GM21529 (cell line): ENCODE data around the gene SLC4A1AP.
"Not testable (repeated sequence)": the region's sequence is repeated elsewhere in the genome, so short reads cannot be mapped to it uniquely, and the experiment has no call there.

Experiments used
- ATAC-seq: cut with Tn5 transposase; IDR thresholded peaks from one replicate; pipeline ENCODE4 v1.9.1; 2021; ENCODE audit not compliant: unreplicated experiment

Gene SLC4A1AP

DNA sequence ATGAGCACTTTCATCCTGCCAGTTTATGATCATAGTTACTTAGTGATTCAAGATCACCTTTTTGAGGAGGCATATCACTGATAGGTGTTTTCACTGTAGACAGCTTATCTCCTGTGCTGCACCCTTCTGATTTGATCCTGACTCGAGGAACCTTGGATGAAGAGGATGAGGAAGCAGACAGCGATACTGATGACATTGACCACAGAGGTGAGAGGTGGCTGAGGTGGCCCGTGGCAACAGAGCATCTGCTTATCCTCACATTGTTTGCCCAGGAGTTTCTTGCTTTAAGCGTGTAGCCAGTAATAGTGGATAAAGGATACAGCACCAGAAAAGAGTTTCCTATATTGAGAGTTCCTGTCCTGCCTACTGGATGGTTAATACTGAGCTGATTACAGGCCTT, 16.0 kb upstream of the SLC4A1AP start:
- ATAC-seq: no peak

DNA sequence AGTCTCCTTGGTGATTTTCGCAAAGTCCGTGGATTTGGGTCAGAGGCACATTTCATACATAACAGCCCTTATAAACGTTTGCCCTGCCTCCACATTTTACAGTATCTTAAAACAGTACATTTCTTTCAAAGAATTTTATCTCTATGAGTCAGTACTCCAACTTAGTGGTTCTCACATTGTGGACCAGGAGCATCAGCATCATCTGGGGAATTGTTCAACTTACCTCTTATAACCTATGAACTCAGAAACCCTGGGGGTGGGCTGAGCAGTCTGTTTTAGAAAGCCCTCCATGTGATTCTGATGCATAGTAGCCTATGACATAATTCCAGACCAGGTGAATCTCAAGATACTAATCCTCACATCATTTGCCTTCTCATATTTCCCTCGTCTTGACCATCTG, 12.6 kb upstream of the SLC4A1AP start:
- no peak for ATAC-seq

DNA sequence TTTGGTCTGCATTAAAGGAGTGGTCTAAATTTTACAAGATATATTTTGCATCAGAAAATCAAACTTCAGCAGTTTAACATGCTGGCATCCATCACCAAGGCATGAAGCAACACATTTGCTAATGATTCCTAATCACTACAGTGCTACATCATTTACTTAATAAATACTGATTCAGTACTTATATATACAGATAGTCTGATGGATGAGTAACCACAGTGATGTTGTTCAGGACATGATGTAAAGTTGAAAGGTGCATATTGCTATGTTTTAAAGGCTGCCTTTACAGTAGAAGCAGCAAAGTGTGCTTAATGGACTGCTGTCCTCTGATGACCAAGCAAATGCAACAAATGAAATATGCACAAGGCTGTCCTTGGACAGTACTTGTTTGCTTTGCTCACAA, 11.3 kb upstream of the SLC4A1AP start:
- ATAC-seq: no peak

DNA sequence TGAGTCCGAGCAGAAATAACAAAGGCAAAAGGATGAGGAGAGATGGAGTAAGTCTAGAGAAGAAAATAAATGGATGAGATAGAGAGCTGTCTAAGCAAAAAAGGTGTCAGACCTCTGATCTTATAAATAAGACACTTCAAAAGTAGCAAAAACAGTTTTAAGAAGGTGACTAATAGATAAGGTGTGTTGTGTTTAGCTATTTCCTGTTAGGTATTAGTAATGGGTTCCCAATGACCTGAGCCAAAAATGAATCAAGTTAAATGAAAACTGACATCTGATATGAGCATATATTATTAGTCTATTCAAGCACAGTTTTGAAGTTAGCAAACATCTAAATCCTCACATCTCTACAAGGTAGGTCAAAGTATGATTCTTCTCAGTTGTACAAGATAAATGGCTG, 10.9 kb upstream of the SLC4A1AP start:
- no peak for ATAC-seq

DNA sequence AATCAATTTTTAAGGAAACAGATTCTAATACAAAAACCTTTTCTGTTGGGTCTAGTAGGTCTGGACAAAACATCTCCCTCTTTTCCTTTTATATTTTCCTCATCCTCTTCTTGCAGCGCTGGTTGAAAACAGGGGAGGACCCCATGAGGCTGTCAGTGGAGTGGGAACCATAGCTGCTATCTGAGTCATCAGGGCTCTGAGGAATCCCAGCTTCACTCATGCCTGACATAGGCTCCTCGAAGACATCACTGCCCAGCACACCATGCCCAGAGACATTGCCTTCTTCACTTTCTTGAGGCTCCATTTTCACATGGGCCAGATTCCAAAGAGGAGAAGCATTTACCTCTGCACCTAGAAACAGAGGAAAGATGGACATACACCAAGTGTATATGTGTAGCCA, 10.3 kb upstream of the SLC4A1AP start:
- ATAC-seq: no peak

DNA sequence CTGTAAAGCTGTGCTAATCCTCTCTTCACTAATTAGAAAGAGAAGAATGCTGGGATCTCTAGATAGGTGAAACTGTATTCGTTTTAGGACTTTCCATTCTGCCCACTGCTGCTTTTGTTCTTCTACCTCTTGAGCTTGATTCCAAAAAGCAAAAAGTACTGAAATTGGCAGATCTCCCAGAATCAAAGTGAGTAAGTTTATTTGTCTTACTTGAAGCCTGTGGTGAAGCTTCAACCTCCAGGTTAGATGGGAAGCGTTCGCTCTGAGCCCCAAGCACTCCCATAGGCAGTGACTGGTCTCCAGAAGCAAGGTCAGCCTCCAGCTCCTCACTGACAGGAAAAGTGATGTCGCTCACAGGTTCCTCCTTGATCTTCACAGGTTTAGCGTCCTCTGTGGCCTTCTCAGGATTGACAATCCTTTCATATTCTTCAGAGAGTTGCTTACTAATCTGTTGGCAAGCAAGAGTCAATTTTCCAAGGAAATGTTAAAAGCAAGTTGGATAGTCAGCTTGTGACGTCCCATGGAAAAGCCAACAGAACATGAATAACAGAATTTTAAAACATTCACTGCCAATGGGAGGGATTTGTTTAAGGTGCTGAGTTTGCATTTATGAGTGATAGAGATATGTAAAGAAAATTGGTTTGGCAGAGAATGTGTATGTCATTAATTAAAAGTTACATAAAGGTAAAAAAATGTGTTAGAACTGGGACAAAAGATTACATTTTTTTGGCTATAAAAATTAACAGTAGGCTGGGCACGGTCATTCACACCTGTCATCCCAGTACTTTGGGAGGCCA, 8.3 kb upstream of the SLC4A1AP start:
- ATAC-seq: no peak

DNA sequence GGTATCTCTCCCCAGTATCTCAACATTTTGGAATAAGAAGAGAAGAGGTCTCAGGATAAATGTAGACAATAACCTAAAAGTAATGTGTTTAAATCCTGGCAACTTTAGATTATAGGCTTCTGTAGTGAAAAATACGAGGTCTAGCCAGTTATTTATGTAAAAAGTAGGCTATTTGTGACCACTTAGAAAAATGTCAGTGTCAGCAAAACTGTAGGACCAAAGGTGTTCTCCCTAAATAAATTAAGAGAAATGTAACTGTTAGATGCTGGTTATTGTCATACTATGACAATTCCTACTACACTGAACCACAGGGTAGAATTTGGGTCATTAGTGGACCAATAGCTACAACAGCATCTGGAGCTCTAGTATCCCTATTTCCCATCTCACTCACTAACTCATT, 2.3 kb upstream of the SLC4A1AP start:
- no peak for ATAC-seq

DNA sequence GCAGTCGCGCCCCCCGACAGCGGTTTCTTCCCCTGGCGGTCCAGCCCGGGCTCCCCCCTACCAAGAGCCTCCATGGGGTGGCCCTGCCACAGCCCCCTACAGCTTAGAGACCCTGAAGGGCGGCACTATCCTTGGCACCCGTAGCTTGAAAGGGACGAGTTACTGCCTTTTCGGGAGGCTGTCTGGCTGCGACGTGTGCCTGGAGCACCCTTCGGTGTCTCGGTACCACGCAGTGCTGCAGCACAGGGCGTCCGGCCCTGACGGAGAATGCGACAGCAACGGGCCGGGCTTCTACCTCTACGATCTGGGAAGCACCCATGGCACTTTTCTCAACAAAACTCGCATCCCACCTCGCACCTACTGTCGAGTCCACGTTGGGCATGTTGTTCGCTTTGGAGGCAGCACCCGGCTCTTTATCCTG, 475 bp downstream of the SLC4A1AP start:
- ATAC-seq: peak; percentile 14

DNA sequence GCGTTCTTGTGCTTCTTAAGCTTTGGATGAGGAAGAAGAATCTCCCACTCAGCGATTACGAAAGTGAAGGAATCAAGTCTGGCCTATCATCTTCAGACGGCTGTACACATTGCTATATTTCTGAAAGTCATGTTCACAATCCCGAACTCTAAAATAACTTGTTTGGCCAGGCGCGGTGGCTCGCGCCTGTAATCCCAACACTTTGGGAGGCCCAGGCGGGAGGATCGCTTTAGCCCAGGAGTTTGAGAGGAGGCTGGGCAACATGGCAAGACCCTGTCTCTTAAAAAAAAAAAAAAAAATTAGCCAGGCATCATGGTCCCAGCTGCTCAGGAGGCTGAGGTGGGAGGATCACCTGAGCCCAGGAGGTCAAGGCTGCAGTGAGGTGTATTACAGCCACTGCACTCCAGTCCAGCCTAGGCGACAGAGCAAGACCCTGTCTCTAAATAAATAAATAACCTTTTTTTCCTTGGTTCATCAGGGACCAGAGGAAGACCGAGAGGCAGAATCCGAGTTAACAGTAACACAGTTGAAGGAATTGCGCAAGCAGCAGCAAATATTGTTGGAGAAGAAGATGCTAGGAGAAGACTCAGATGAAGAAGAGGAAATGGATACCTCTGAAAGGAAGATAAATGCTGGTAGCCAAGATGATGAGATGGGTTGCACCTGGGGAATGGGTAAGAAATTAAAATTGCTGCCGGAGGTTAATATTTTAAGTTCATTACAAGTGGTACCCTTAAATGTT, 1.1 kb downstream of the SLC4A1AP start:
- no peak for ATAC-seq

DNA sequence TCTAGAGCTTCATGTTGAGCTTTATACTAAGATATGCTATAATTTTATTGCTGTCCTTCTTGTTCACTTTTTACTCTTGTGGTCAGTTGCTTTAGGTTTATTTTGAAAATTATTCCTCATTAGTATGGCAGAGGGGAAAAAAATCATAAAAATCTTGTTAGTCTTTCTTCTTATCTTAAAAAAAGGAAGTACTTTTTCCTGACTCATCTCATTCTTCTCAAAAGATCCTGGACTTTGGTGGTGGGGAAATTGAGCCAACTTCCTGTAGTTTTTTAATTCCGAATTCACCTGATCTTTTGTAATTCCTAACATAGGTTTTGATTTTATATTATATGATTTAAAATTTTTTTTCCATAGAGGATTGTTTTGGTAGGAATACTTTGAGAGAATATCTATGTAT, 3.8 kb downstream of the SLC4A1AP start:
- ATAC-seq: no peak

DNA sequence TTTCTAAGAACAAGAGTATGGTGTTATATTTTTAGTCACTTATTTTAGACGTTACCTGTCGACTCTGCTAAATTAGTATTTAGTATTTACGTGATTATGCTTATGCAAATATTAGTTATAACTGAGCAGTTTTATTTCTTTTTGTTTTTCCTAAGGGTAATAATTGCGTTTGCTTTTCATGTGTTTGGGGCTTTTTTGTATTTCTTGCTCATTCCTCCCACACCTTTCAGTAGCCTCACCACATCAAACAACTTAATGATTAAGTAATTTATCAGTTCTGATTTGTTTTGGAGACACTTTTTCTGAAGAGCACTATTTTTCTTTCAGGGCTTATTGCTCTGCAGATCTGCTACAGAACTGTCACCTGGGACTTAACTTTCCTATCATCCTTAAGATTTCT, 7.5 kb downstream of the SLC4A1AP start:
- ATAC-seq: no peak

DNA sequence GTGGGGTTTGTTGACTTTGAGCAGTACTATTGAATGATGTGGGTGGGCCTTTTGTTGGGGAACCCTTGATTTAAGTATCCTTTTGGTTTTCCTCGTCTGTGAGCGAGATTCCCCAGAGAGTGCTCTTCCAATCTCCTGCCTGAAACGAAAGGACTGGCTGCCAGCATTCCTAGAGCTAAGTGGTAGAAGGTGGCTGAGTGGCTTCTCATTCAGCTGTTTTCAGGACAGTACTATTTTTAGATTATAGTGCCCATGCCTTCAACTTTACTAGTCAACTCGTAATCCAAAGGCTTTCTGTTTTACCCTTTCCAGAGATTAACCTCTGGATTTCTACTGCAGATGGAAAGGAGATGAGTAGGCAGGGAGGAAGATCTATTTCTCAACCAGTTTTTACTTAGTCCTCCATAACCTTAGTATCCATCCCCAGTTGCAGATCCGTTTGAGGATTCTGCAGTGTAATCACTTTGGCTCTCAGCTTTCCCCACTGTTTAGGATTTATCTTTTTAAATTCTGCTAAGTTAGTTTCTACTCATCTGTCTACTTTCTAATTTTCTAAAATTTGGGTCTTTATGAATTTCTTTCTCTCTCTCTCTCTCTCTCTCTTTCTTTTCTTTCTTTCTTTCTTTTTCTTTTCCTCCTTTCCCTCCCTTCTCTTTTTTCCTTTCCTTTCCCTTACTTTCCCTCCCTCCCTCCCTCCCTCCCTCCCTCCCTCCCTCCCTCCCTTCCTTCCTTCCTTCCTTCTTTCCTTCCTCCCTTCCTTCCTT, 9.2 kb downstream of the SLC4A1AP start:
- no peak for ATAC-seq

DNA sequence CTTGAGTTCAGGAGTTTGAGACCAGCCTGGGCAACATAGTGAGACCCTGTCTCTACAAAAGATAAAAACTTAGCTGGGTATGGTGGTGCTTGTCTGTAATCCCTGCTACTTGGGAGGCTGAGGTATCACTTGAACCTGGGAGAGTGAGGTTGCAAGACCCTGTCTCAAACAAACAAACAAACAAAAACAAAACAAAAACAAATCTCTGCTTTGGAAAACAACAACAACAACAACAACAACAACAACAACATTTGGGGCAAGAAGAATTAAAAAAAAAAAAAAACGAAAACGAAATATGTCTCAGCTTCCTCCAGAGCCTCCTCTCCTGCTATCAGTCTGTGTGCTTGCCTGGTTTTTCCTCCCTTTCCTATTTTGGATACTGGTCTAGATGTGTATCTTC, 16.9 kb downstream of the SLC4A1AP start:
- ATAC-seq: no peak

DNA sequence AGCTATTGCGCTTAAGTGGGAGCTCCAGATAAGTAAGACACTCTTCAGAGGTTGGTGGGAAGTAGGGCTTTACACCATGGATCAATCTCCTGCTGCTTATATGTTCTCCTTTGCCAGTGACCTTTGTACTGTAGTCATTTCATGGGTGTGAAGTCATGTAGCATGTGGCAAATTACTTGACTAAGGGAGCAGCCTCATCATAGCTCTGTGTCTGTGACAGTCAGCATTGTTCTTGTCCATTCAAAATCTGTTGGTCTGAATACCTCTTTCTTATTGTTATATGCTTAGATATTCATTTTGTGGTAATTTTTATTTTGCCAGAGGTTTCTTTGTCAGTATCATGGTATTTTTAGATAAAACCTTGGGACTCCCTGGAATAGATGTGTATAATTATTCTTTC, 18.2 kb downstream of the SLC4A1AP start:
- no peak for ATAC-seq

DNA sequence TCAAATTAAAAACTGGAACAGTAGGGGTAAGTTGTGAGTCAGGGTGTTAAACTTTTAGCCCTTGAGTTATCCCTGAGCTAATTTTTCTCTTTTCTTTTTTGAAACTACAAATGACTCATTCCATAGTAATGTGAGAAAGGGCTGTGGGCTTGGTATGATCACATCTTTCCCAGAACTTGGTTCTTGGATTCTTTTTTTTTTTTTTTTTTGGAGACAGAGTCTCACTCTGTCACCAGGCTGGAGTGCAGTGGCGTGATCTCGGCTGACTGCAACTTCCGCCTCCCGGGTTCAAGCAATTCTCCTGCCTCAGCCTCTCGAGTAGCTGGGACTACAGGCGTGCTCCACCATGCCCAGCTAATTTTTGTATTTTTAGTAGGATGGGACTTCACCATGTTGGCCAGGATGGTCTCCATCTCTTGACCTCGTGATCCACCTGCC, 18.7 kb downstream of the SLC4A1AP start:
- ATAC-seq: not testable (repeated sequence)

DNA sequence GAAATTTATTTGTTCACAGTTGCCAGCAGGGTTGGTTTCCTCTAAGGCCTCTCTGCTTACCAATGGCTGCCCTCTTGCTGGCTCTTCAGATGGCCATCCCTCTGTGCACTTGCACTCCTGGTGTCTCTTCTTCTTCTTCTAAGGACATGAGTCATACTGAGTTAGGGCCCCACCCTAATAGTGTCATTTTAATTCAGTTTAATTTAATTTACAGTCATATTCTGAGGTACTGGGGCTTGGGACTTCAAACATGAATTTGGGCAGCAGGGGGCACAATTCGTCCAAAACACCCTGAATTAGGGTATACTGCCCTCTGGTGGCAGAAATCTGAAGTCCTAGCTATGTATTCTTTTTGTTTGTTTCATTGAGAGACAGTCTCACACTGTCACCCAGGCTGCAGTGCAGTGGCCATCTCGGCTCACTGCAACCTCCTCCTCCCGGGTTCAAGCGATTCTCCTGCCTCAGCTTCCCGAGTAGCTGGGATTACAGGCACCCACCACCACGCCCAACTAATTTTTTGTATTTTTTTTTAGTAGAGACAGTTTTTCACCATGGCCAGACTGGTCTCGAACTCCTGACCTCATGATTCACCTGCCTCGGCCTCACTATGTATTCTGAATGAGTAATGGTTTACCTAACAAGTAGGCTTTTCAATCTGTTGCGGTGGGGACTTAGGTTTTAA, 19.8 kb downstream of the SLC4A1AP start:
- ATAC-seq: peak; percentile 80

DNA sequence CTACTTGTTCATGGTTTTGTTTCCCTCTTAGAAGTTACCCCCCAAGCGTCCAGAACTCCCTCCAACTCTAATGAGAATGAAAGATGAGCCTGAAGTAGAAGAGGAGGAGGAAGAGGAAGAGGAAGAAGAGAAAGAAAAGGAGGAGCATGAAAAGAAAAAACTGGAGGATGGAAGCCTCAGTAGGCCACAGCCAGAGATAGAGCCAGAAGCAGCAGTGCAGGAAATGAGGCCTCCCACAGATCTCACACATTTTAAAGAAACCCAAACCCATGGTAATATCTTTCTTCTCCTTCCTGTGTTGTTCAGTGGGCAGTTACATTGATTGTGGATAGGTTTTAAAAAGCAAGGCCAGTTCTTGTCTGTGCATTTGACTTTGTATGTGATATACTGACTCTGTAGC, 21.3 kb downstream of the SLC4A1AP start:
- not testable (repeated sequence) for ATAC-seq

DNA sequence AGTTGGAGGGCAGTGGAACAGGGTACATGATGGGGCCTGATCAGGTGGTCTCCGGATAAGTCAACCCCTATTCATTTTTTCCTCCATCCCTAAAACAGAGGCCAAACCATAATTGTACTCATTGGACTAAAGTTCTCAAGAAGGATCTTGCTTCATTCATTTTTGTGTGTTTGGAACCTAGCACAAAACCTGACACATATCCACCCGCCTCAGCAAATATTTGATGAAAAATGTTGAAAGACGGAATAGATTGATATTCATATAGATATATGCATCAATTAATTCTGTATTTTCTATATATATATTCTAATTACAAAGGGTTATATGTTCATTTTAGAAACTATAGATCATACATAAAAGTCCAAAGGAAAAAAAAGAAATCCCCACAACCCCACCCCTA, 21.9 kb downstream of the SLC4A1AP start:
- ATAC-seq: no peak

DNA sequence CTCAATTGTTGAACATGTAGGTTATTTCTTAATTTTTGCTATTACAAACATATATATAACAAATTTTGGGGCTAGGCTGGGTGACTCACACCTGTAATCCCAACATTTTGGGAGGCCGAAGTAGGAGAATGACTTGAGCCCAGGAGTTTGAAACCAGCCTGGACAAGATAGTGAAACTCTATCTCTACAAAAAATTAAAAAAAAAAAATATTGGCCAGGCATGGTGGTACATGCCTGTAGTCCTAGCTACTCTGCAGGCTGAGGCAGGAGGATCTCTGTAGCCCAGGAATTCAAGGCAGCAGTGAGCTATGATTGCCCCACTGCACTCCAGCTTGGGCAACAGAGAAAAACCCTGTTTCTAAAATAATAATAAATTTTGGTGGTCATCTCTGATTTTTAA, 23.5 kb downstream of the SLC4A1AP start:
- no peak for ATAC-seq

DNA sequence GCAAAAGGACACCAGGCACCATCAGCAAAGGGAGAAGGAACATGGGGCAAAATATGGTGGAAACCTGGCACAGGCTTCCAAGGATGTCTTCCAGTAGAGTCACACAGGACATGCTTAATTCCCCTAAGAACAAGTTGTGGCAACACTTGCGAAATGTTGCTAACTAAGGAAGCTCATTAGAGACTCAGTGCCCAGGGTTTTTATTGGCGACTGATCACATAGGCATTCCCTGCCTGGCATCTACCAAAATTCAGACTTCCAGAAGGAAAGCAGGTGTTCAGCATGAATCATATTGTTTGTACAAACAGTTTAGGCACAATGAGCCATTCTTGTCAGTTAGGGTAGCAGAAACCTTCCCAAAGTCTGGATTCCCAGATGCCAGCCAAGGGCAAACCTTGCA, 25.7 kb downstream of the SLC4A1AP start:
- no peak for ATAC-seq

DNA sequence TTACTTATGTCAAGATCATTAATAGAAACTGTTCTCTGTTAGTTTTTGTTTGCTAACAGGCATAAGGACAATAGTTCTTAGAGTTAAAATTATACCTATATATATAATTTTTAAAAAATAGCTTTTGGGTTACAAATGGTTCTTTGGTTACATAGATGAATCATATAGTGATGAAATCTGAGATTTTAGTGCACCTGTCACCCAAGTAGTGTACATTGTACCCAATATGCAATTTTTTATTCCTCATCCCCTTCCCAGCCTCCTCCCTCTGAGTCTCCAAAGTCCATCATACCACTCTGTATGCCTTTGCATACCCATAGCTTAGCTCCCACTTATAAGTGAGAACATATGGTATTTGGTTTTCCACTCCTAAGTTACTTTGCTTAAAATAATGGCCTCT, 26.4 kb downstream of the SLC4A1AP start:
- no peak for ATAC-seq
